Measurements from ENCODE around the gene SLC15A2. TPM values are rescaled to one million over a fixed set of nuclear protein-coding genes. Genes with fewer than 3 reads are reported as not detected.

The SLC15A2 gene
- total RNA-seq, 2 donors from 2014 or later, result 0.47 to 1.7 TPM

- Histone ChIP-seq H3K4me3 (no peak overlapping the region), H3K27ac (no peak overlapping the region), H3K27me3 (no peaks in the 10 kb centered on the region), H3K36me3 (no peaks in the 10 kb centered on the region), H3K9me3 (peaks cover 0 to 4% of the 10 kb centered on the region in 2 donors), H3K4me1 (no peaks in the 10 kb centered on the region)
- no peak for DNase-seq (ENCODE audit: low spot score)
- no peak for TF ChIP-seq CTCF (IDR thresholded peaks at IDR 0.05)
Measured at GRCh38 chr3:121969631-121970030, 75.4 kb downstream of the SLC15A2 start.

- Histone ChIP-seq H3K36me3 (no peaks in the 10 kb centered on the region), H3K27me3 (no peaks in the 10 kb centered on the region), H3K27ac (no peak overlapping the region), H3K9me3 (peaks cover 0 to 8% of the 10 kb centered on the region in 2 donors), H3K4me1 (no peaks in the 10 kb centered on the region), H3K4me3 (no peak overlapping the region)
- no peak for TF ChIP-seq CTCF (IDR thresholded peaks at IDR 0.05)
- DNase-seq (ENCODE audit: low spot score), result no peak
Measured at GRCh38 chr3:121970047-121970446, 75.8 kb downstream of the SLC15A2 start.

- H3K4me1 ChIP-seq, result no peaks in the 10 kb centered on the region
- H3K9me3 ChIP-seq, result peaks cover 0 to 7% of the 10 kb centered on the region in 2 donors
- no peak overlapping the region for H3K27ac ChIP-seq
- H3K27me3 ChIP-seq, result no peaks in the 10 kb centered on the region
- H3K36me3 ChIP-seq, result no peaks in the 10 kb centered on the region
- no peak overlapping the region for H3K4me3 ChIP-seq
- TF ChIP-seq CTCF (IDR thresholded peaks at IDR 0.05), result no peak
- DNase-seq (ENCODE audit: low spot score), result no peak
Measured at GRCh38 chr3:121974601-121975111, 80.5 kb downstream of the SLC15A2 start.

- no peaks in the 10 kb centered on the region for H3K27me3 ChIP-seq
Measured at GRCh38 chr3:121975702-121976302, 81.6 kb downstream of the SLC15A2 start.

GRCh38 chr3:121976727-121977126 lies 82.5 kb downstream of the SLC15A2 start:
- Histone ChIP-seq H3K27ac (no peak overlapping the region), H3K4me3 (no peak overlapping the region), H3K27me3 (no peaks in the 10 kb centered on the region), H3K9me3 (peaks cover 0 to 7% of the 10 kb centered on the region in 2 donors), H3K36me3 (no peaks in the 10 kb centered on the region), H3K4me1 (no peaks in the 10 kb centered on the region)
- DNase-seq (ENCODE audit: low spot score), result no peak
- no peak for TF ChIP-seq CTCF (IDR thresholded peaks at IDR 0.05)

More at GRCh38 chr3:121975702-121976302, 81.6 kb downstream of the SLC15A2 start:
- Histone ChIP-seq H3K4me3 (no peak overlapping the region), H3K4me1 (no peaks in the 10 kb centered on the region), H3K27ac (no peak overlapping the region), H3K9me3 (peaks cover 0 to 7% of the 10 kb centered on the region in 2 donors), H3K36me3 (no peaks in the 10 kb centered on the region)
- DNase-seq (ENCODE audit: low spot score), result no peak
- no peak for TF ChIP-seq CTCF (IDR thresholded peaks at IDR 0.05)

- Histone ChIP-seq H3K9me3 (peaks cover 0 to 21% of the 10 kb centered on the region in 2 donors), H3K27me3 (no peaks in the 10 kb centered on the region), H3K4me3 (no peak overlapping the region), H3K4me1 (no peaks in the 10 kb centered on the region), H3K36me3 (no peaks in the 10 kb centered on the region), H3K27ac (no peak overlapping the region)
- no peak for DNase-seq (ENCODE audit: low spot score)
- TF ChIP-seq CTCF (IDR thresholded peaks at IDR 0.05), result no peak
Measured at GRCh38 chr3:121979246-121979645, 85.0 kb downstream of the SLC15A2 start.

Measured in right atrium auricular region (tissue), 2 donors.